Panc1 (cell line): Measurements from ENCODE around the gene NFE2L3.

Experiments used
- POLR2AphosphoS5 ChIP-seq: IDR thresholded peaks from 2 replicates; pipeline ENCODE4 v1.6.1; 2012; ENCODE audit warnings: mild to moderate bottlenecking, low read depth, low read length, moderate library complexity
- TCF7L2 ChIP-seq: IDR thresholded peaks from 2 replicates; pipeline ENCODE4 v1.6.1; 2011; ENCODE audit warnings: mild to moderate bottlenecking, low read depth, low read length, inconsistent platforms
- TF ChIP-seq, protein P1 (sequence below): fragments of 450-650 bp; IDR thresholded peaks from 2 replicates; pipeline ENCODE4 v1.5.1; 2017; ENCODE audit warnings: mild to moderate bottlenecking
- TF ChIP-seq, protein P2 (sequence below), 2 experiments: IDR thresholded peaks; 2 replicates each; pipeline ENCODE4 v1.6.1; 2011 to 2012; ENCODE audit warnings: low read depth in 2 of 2, control low read depth in 1 of 2, low read length in 1 of 2, mild to moderate bottlenecking in 1 of 2, moderate library complexity in 1 of 2; ENCODE audit not compliant: insufficient read depth in 1 of 2

DNA sequence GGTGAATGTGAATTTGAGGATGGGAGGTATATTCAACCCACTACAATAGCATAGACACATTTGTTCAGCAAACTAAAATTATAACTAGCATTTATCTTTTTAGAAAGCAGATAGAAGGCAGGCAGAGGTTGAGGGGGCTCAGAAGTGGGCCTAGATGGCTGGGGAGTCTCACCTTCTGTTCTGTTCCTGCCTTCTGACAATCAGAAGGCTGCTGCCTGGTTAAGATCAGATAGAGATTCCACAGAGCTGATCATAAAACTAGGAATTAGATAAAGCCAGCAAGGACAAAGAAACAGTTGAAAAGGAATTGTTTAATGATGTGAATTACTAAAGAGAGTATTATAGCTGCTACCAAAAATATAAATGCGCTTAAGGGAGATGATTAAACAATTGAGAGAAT lies 11.6 kb upstream of the NFE2L3 start:
- TF ChIP-seq, protein P1, sequence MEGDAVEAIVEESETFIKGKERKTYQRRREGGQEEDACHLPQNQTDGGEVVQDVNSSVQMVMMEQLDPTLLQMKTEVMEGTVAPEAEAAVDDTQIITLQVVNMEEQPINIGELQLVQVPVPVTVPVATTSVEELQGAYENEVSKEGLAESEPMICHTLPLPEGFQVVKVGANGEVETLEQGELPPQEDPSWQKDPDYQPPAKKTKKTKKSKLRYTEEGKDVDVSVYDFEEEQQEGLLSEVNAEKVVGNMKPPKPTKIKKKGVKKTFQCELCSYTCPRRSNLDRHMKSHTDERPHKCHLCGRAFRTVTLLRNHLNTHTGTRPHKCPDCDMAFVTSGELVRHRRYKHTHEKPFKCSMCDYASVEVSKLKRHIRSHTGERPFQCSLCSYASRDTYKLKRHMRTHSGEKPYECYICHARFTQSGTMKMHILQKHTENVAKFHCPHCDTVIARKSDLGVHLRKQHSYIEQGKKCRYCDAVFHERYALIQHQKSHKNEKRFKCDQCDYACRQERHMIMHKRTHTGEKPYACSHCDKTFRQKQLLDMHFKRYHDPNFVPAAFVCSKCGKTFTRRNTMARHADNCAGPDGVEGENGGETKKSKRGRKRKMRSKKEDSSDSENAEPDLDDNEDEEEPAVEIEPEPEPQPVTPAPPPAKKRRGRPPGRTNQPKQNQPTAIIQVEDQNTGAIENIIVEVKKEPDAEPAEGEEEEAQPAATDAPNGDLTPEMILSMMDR, result no peak
- TF ChIP-seq POLR2AphosphoS5, result no peak
- no peak for TF ChIP-seq TCF7L2
- TF ChIP-seq, protein P2, sequence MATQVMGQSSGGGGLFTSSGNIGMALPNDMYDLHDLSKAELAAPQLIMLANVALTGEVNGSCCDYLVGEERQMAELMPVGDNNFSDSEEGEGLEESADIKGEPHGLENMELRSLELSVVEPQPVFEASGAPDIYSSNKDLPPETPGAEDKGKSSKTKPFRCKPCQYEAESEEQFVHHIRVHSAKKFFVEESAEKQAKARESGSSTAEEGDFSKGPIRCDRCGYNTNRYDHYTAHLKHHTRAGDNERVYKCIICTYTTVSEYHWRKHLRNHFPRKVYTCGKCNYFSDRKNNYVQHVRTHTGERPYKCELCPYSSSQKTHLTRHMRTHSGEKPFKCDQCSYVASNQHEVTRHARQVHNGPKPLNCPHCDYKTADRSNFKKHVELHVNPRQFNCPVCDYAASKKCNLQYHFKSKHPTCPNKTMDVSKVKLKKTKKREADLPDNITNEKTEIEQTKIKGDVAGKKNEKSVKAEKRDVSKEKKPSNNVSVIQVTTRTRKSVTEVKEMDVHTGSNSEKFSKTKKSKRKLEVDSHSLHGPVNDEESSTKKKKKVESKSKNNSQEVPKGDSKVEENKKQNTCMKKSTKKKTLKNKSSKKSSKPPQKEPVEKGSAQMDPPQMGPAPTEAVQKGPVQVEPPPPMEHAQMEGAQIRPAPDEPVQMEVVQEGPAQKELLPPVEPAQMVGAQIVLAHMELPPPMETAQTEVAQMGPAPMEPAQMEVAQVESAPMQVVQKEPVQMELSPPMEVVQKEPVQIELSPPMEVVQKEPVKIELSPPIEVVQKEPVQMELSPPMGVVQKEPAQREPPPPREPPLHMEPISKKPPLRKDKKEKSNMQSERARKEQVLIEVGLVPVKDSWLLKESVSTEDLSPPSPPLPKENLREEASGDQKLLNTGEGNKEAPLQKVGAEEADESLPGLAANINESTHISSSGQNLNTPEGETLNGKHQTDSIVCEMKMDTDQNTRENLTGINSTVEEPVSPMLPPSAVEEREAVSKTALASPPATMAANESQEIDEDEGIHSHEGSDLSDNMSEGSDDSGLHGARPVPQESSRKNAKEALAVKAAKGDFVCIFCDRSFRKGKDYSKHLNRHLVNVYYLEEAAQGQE (IDR thresholded peaks at IDR 0.05; ENCODE audit: insufficient read depth in 1 of 2, low read depth in 2 of 2, low read length in 1 of 2), result no peak
